ENCODE measurements around the gene SCN8A. TPM values are rescaled to one million over a fixed set of nuclear protein-coding genes. Genes with fewer than 3 reads are reported as not detected.

Gene SCN8A
- total RNA-seq, 1 donor from 2014 or later = 5.0 TPM

DNA sequence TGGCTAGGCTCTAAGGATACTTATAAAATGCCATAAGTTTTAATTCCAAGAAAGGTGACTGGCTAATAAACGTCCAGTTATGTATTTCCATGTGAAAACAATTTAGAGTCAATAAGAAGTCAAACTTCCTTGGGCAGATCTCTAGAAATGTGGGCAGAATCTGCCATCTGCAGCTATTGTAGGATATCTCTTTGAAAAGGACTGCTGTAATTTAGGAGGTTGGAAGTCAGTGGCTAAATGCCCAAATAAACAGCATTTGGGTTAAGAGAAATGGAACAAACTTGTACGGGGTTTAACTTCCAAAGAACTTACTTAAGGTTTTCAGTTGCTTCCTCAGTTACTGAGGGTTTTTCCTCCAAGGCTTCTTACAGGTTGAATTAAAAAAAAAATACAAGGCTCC, 135.9 kb downstream of the SCN8A start:
- Mint-ChIP-seq H3K4me3 (ENCODE audit: unreplicated experiment) (no peak overlapping the region), H3K9me3 (ENCODE audit: unreplicated experiment) (no peaks in the 10 kb centered on the region), H3K36me3 (ENCODE audit: low read depth, unreplicated experiment) (peaks cover 4% of the 10 kb centered on the region), H3K27ac (ENCODE audit: unreplicated experiment) (no peak overlapping the region), H3K27me3 (ENCODE audit: unreplicated experiment) (peaks cover 3% of the 10 kb centered on the region), H3K4me1 (ENCODE audit: unreplicated experiment) (no peaks in the 10 kb centered on the region)
- no peak for DNase-seq (ENCODE audit: low spot score)
- TF ChIP-seq, protein P1, sequence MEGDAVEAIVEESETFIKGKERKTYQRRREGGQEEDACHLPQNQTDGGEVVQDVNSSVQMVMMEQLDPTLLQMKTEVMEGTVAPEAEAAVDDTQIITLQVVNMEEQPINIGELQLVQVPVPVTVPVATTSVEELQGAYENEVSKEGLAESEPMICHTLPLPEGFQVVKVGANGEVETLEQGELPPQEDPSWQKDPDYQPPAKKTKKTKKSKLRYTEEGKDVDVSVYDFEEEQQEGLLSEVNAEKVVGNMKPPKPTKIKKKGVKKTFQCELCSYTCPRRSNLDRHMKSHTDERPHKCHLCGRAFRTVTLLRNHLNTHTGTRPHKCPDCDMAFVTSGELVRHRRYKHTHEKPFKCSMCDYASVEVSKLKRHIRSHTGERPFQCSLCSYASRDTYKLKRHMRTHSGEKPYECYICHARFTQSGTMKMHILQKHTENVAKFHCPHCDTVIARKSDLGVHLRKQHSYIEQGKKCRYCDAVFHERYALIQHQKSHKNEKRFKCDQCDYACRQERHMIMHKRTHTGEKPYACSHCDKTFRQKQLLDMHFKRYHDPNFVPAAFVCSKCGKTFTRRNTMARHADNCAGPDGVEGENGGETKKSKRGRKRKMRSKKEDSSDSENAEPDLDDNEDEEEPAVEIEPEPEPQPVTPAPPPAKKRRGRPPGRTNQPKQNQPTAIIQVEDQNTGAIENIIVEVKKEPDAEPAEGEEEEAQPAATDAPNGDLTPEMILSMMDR (IDR thresholded peaks at IDR 0.05; ENCODE audit: unreplicated experiment) = no peak

DNA sequence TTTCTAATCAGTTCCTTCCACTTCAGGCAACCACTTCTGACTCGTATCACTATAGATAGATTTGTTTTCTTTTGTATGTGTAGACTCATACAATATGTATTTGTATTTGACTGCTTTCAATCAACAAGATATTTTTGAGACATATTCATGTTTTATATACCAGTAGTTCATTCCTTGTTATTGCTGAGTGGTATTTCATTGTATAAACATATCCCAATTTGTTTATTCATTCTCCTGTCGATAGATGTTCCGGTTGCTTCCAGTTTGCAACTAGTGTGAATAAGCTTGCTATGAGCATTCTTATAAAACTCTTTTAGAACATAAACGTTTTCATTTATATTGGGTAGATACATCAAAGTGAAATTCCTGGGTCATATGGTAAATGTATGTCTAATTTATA, 138.3 kb downstream of the SCN8A start:
- H3K4me1 Mint-ChIP-seq (ENCODE audit: unreplicated experiment) = no peaks in the 10 kb centered on the region
- no peaks in the 10 kb centered on the region for H3K9me3 Mint-ChIP-seq (ENCODE audit: unreplicated experiment)
- TF ChIP-seq, protein P1 (IDR thresholded peaks at IDR 0.05; ENCODE audit: unreplicated experiment) = no peak
- DNase-seq (ENCODE audit: low spot score) = no peak
- no peak overlapping the region for H3K27ac Mint-ChIP-seq (ENCODE audit: unreplicated experiment)
- no peak overlapping the region for H3K4me3 Mint-ChIP-seq (ENCODE audit: unreplicated experiment)
- H3K36me3 Mint-ChIP-seq (ENCODE audit: low read depth, unreplicated experiment) = peaks cover 7% of the 10 kb centered on the region
- H3K27me3 Mint-ChIP-seq (ENCODE audit: unreplicated experiment) = no peaks in the 10 kb centered on the region

DNA sequence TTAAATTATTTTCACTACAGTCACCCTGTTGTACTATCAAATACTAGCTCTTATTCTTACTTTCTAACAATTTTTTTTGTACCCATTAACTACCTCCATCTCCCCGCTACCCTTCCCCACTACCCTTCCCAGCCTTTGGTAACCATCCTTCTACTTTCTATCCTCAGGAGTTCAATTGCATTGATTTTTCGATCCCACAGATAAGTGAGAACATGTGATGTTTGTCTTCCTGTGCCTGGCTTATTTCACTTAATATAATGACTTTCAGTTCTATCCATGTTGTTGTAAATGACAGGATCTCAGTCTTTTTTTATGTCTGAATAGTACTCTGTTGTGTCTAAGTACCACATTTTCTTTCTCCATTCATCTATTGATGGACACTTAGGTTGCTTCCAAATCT, 139.7 kb downstream of the SCN8A start:
- Mint-ChIP-seq H3K27me3 (ENCODE audit: unreplicated experiment) (no peaks in the 10 kb centered on the region), H3K9me3 (ENCODE audit: unreplicated experiment) (no peaks in the 10 kb centered on the region), H3K4me3 (ENCODE audit: unreplicated experiment) (no peak overlapping the region), H3K4me1 (ENCODE audit: unreplicated experiment) (no peaks in the 10 kb centered on the region), H3K27ac (ENCODE audit: unreplicated experiment) (no peak overlapping the region), H3K36me3 (ENCODE audit: low read depth, unreplicated experiment) (peaks cover 7% of the 10 kb centered on the region)
- TF ChIP-seq, protein P1 (IDR thresholded peaks at IDR 0.05; ENCODE audit: unreplicated experiment) = no peak
- DNase-seq (ENCODE audit: low spot score) = no peak

DNA sequence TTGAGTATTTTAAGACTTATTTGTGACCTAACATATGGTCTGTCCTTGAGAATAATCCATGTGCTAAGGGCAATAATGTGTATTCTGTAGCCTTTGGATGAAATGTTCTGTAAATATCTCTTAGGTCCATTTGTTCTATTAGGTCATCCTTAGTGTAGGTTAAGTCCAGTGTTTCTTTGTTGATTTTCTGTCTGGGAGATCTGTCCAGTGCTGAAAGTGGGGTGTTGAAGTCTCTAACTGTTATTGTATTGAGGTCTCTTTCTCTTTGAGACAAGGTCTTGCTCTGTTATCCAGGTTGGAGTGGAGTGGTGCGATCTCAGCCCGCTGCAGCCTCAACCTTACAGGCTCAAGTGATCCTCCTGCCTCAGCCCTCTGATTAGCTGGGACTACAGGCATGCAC, 149.5 kb downstream of the SCN8A start:
- TF ChIP-seq, protein P1 (IDR thresholded peaks at IDR 0.05; ENCODE audit: unreplicated experiment) = no peak
- no peaks in the 10 kb centered on the region for H3K9me3 Mint-ChIP-seq (ENCODE audit: unreplicated experiment)
- H3K27ac Mint-ChIP-seq (ENCODE audit: unreplicated experiment) = no peak overlapping the region
- no peak overlapping the region for H3K4me3 Mint-ChIP-seq (ENCODE audit: unreplicated experiment)
- peaks cover 5% of the 10 kb centered on the region for H3K36me3 Mint-ChIP-seq (ENCODE audit: low read depth, unreplicated experiment)
- H3K27me3 Mint-ChIP-seq (ENCODE audit: unreplicated experiment) = peaks cover 2% of the 10 kb centered on the region
- peaks cover 30% of the 10 kb centered on the region for H3K4me1 Mint-ChIP-seq (ENCODE audit: unreplicated experiment)
- no peak for DNase-seq (ENCODE audit: low spot score)

DNA sequence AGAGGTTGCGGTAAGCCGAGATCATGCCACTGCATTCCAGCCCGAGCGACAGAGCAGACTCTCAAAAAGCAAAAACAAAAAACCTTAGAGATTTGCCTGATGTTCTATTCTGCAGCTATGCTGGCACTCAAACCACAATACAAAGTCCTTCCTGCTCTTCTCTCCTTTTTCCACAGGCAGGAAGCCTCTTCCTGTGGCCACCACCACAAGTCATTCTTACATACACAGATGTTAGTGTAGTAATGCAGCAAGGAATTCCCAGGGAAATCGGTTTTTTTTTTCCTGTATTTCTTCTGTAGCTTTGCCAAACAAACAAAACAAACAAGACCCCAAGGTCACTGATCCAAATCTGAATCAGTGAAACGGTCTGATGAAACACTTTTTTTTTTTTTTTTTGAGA, 153.2 kb downstream of the SCN8A start:
- Mint-ChIP-seq H3K9me3 (ENCODE audit: unreplicated experiment) (no peaks in the 10 kb centered on the region), H3K4me3 (ENCODE audit: unreplicated experiment) (no peak overlapping the region), H3K27me3 (ENCODE audit: unreplicated experiment) (peaks cover 2% of the 10 kb centered on the region), H3K4me1 (ENCODE audit: unreplicated experiment) (peaks cover 58% of the 10 kb centered on the region), H3K27ac (ENCODE audit: unreplicated experiment) (peak overlapping the region; percentile 94), H3K36me3 (ENCODE audit: low read depth, unreplicated experiment) (peaks cover 5% of the 10 kb centered on the region)
- TF ChIP-seq, protein P1 (IDR thresholded peaks at IDR 0.05; ENCODE audit: unreplicated experiment) = no peak
- DNase-seq (ENCODE audit: low spot score) = peak; percentile 9
